HEK293 (cell line): ENCODE data around the gene ADAMTS9.

ENCODE experiments used
- CTCF ChIA-PET: fragments of 350-600 bp; formaldehyde crosslinking; extraction: SDS; loops from one replicate; lab custom pipeline; 2021; ENCODE audit warnings: antibody characterized with exemption; lab: Yijun Ruan, JAX
- POLR2A ChIA-PET: fragments of 300-600 bp; formaldehyde crosslinking; extraction: SDS; loops from one replicate; lab custom pipeline; 2020; ENCODE audit warnings: antibody characterized with exemption, inconsistent platforms; lab: Yijun Ruan, JAX
- H3K27ac ChIP-seq: fragments of 200-500 bp; sonication (Bioruptor generic); 2 replicates; pipeline ENCODE4 v1.5.1; 2014; ENCODE audit warnings: low read depth, low read length, control low read depth, inconsistent platforms; ENCODE audit errors: extremely low read depth
- H3K36me3 ChIP-seq, 2 experiments: fragments of 200-500 bp in 1 of 2; sonication (Bioruptor generic) in 1 of 2; 1 replicate in 1 of 2; 2 replicates in 1 of 2; pipeline ENCODE4 v1.5.1; 2014 to 2017; ENCODE audit warnings: inconsistent platforms in 2 of 2, low read length in 2 of 2; ENCODE audit not compliant: control insufficient read depth in 2 of 2, insufficient read depth in 1 of 2
- H3K4me1 ChIP-seq: fragments of 200-500 bp; sonication (Bioruptor generic); 2 replicates; pipeline ENCODE4 v1.5.1; 2014; ENCODE audit warnings: mild to moderate bottlenecking, low read length, inconsistent platforms; ENCODE audit not compliant: control insufficient read depth, insufficient read depth
- H3K4me3 ChIP-seq: 2 replicates; pipeline ENCODE4 v1.5.1; 2011; ENCODE audit warnings: low read depth, mild to moderate bottlenecking, control low read depth, low read length, moderate library complexity
- H3K9me3 ChIP-seq: fragments of 200-500 bp; sonication (Bioruptor generic); 2 replicates; pipeline ENCODE4 v1.5.1; 2014; ENCODE audit warnings: low read depth, low read length, inconsistent platforms; ENCODE audit not compliant: control insufficient read depth, insufficient read depth
- GLI4 ChIP-seq: fragments of 450-650 bp; formaldehyde crosslinking; IDR thresholded peaks from 2 replicates; pipeline ENCODE4 v1.5.1; 2016; ENCODE audit warnings: missing biosample characterization, missing genetic modification characterization
- KLF1 ChIP-seq: fragments of 450-650 bp; formaldehyde crosslinking; IDR thresholded peaks from 2 replicates; pipeline ENCODE4 v1.5.1; 2016; ENCODE audit warnings: missing biosample characterization, missing genetic modification characterization
- SCRT2 ChIP-seq: fragments of 450-650 bp; formaldehyde crosslinking; IDR thresholded peaks from 2 replicates; pipeline ENCODE4 v1.5.1; 2016; ENCODE audit warnings: missing biosample characterization, missing genetic modification characterization
- SETDB1 ChIP-seq: IDR thresholded peaks from one replicate; pipeline ENCODE4 v1.6.1; 2017; ENCODE audit warnings: mild to moderate bottlenecking, low read length, moderate library complexity, mixed read lengths; ENCODE audit not compliant: insufficient read length
- SP2 ChIP-seq: fragments of 450-650 bp; formaldehyde crosslinking; IDR thresholded peaks from 2 replicates; pipeline ENCODE4 v1.5.1; 2016; ENCODE audit warnings: missing biosample characterization, missing genetic modification characterization
- TCF7L2 ChIP-seq: IDR thresholded peaks from 2 replicates; pipeline ENCODE4 v1.6.1; 2011; ENCODE audit warnings: low read depth, mild to moderate bottlenecking, inconsistent platforms, low read length, moderate library complexity, borderline replicate concordance
- TRIM28 ChIP-seq: IDR thresholded peaks from 2 replicates; pipeline ENCODE4 v1.6.1; 2011; ENCODE audit warnings: low read length, control low read depth, borderline replicate concordance
- ZBTB1 ChIP-seq: fragments of 450-650 bp; formaldehyde crosslinking; IDR thresholded peaks from 2 replicates; pipeline ENCODE4 v1.5.1; 2016; ENCODE audit warnings: missing biosample characterization, missing genetic modification characterization
- ZFP3 ChIP-seq: fragments of 450-650 bp; formaldehyde crosslinking; IDR thresholded peaks from 2 replicates; pipeline ENCODE4 v1.5.1; 2016; ENCODE audit warnings: low read depth, missing biosample characterization, missing genetic modification characterization
- ZNF169 ChIP-seq: fragments of 450-650 bp; formaldehyde crosslinking; IDR thresholded peaks from 2 replicates; pipeline ENCODE4 v1.5.1; 2016; ENCODE audit warnings: missing biosample characterization, missing genetic modification characterization
- ZNF175 ChIP-seq: fragments of 450-650 bp; formaldehyde crosslinking; IDR thresholded peaks from 2 replicates; pipeline ENCODE4 v1.5.1; 2016; ENCODE audit warnings: missing biosample characterization, missing genetic modification characterization
- ZNF239 ChIP-seq: fragments of 450-650 bp; formaldehyde crosslinking; IDR thresholded peaks from 2 replicates; pipeline ENCODE4 v1.5.1; 2016; ENCODE audit warnings: missing biosample characterization, missing genetic modification characterization
- ZNF549 ChIP-seq: fragments of 450-650 bp; IDR thresholded peaks from 2 replicates; pipeline ENCODE4 v1.5.1; 2018; ENCODE audit warnings: missing biosample characterization, missing genetic modification characterization, mild to moderate bottlenecking, inconsistent platforms, moderate library complexity
- ZNF585B ChIP-seq: fragments of 450-650 bp; formaldehyde crosslinking; IDR thresholded peaks from 2 replicates; pipeline ENCODE4 v1.5.1; 2016; ENCODE audit warnings: missing biosample characterization, missing genetic modification characterization
- ZNF747 ChIP-seq: fragments of 450-650 bp; formaldehyde crosslinking; IDR thresholded peaks from 2 replicates; pipeline ENCODE4 v1.5.1; 2016; ENCODE audit warnings: missing biosample characterization, missing genetic modification characterization
- TF ChIP-seq, protein P1 (sequence below): fragments of 450-650 bp; formaldehyde crosslinking; IDR thresholded peaks from 2 replicates; pipeline ENCODE4 v1.5.1; 2016; ENCODE audit warnings: missing biosample characterization, missing genetic modification characterization
- TF ChIP-seq, protein P2 (sequence below): fragments of 450-650 bp; formaldehyde crosslinking; IDR thresholded peaks from 2 replicates; pipeline ENCODE4 v1.5.1; 2017; ENCODE audit warnings: missing biosample characterization, missing genetic modification characterization
- TF ChIP-seq, protein P3 (sequence below): fragments of 450-650 bp; formaldehyde crosslinking; IDR thresholded peaks from 2 replicates; pipeline ENCODE4 v1.5.1; 2017; ENCODE audit warnings: missing biosample characterization, mild to moderate bottlenecking, missing genetic modification characterization, moderate library complexity
- TF ChIP-seq, protein P4 (sequence below): fragments of 450-650 bp; formaldehyde crosslinking; IDR thresholded peaks from 2 replicates; pipeline ENCODE4 v1.5.1; 2016; ENCODE audit warnings: missing biosample characterization, missing genetic modification characterization, borderline replicate concordance

ADAMTS9 gene

DNA sequence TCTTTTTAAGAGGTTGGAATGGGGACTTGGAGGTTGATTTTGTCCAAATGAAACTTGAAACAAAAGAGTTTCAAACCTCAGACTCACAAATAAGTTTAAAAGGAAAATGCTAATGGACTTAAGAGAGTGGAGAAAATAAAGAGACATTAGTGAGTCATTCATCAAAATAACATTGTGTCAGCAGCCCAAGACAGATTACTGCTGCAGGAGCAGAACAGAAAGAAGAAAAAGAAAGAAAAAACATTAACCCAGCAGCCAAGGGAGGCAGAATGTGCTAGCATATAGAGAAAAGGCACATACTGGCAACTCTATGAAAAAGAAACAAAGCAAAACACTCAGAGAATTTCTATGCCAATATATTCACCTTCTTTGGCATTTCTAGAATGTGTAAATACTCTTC is 42.6 kb downstream of the ADAMTS9 start:
- no peak for TF ChIP-seq ZNF549
- TF ChIP-seq SCRT2 (tag by site-specific recombination): no peak
- Histone ChIP-seq H3K4me3 (no peak overlapping the region), H3K4me1 (peaks cover 4% of the 10 kb centered on the region), H3K9me3 (no peaks in the 10 kb centered on the region), H3K36me3 (no peaks in the 10 kb centered on the region), H3K27ac (no peak overlapping the region)
- ChIA-PET POLR2A (no interaction called here), CTCF (no interaction called here)

DNA sequence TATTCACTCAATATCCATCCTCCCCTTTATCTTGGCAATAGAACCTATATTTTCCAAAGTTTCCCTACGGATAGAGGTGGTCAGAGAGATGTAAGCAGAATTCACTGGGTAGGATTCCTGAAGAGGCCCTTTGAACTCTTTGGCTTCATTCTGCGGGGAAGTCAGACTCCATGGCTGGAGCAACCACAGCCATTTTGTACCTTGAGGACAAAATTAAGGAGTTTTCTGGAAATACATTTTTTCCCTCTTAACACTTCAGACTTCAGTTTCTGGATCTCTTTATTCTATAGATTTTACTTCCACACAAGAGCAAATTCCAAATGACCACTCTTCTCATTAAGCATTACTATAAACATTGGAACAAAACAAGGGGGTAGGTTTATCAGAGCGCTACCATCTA is 43.3 kb downstream of the ADAMTS9 start:
- no peaks in the 10 kb centered on the region; the same call in 1 of the 2 replicates for H3K4me1 ChIP-seq
- ChIA-PET POLR2A (no interaction called here), CTCF (no interaction called here)
- no peak overlapping the region for H3K27ac ChIP-seq
- no peaks in the 10 kb centered on the region for H3K36me3 ChIP-seq
- no peak for TF ChIP-seq SP2 (tag by site-specific recombination)
- TF ChIP-seq TCF7L2: no peak
- peak; percentile 50 for TF ChIP-seq SETDB1
- TF ChIP-seq ZNF239 (tag by site-specific recombination): no peak
- TF ChIP-seq, protein P1, sequence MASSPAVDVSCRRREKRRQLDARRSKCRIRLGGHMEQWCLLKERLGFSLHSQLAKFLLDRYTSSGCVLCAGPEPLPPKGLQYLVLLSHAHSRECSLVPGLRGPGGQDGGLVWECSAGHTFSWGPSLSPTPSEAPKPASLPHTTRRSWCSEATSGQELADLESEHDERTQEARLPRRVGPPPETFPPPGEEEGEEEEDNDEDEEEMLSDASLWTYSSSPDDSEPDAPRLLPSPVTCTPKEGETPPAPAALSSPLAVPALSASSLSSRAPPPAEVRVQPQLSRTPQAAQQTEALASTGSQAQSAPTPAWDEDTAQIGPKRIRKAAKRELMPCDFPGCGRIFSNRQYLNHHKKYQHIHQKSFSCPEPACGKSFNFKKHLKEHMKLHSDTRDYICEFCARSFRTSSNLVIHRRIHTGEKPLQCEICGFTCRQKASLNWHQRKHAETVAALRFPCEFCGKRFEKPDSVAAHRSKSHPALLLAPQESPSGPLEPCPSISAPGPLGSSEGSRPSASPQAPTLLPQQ (tag by site-specific recombination): no peak
- TF ChIP-seq, all 188 proteins: peak for 1
- H3K4me3 ChIP-seq: no peak overlapping the region
- no peaks in the 10 kb centered on the region for H3K9me3 ChIP-seq

DNA sequence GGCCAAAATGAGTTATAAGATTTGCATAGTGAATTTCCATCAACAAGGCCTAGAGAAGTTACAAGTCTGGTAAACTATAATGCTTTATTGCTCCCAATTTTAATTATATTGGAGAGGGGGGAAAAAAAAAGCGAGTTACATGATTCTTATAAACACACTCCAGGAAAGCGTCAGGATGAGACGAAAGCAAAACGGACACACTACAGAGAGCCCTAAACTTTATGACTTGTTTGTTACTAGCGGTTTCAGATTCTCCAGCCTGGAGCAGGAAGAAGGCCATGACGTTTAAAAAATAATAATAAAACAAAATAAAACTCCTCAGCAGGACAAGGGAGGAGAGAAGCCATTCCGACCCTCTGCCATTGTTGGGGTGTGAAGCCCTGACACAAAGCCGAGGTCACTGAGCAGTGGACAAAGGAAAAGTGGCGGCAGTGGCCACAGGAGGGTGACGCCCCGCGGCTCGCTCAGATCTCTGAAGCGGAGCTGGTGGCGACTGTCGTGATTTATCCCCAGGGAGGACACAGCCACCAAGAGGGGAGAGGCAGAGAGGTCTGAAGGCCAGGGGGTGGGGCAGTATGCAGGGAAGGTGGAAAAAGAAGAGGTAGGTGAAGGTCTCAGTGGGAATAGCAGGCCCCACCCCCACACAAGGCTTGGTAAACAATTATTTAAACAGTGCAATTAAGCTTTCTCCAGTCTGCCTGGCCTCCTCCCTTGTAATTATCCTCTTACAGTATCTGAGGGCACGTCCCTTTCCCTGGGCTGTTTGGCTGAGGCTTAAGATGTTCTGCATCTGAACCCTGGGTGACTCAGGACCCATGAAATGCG is 45.3 kb downstream of the ADAMTS9 start:
- ChIA-PET CTCF (no interaction called here), POLR2A (no interaction called here)
- Histone ChIP-seq H3K36me3 (no peaks in the 10 kb centered on the region), H3K27ac (no peak overlapping the region), H3K4me1 (no peaks in the 10 kb centered on the region), H3K4me3 (no peak overlapping the region), H3K9me3 (no peaks in the 10 kb centered on the region)
- TF ChIP-seq, protein P2, sequence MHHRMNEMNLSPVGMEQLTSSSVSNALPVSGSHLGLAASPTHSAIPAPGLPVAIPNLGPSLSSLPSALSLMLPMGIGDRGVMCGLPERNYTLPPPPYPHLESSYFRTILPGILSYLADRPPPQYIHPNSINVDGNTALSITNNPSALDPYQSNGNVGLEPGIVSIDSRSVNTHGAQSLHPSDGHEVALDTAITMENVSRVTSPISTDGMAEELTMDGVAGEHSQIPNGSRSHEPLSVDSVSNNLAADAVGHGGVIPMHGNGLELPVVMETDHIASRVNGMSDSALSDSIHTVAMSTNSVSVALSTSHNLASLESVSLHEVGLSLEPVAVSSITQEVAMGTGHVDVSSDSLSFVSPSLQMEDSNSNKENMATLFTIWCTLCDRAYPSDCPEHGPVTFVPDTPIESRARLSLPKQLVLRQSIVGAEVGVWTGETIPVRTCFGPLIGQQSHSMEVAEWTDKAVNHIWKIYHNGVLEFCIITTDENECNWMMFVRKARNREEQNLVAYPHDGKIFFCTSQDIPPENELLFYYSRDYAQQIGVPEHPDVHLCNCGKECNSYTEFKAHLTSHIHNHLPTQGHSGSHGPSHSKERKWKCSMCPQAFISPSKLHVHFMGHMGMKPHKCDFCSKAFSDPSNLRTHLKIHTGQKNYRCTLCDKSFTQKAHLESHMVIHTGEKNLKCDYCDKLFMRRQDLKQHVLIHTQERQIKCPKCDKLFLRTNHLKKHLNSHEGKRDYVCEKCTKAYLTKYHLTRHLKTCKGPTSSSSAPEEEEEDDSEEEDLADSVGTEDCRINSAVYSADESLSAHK (tag by site-specific recombination): no peak
- TF ChIP-seq ZFP3 (tag by site-specific recombination) (no peak), KLF1 (0 out of 2 replicates have a peak, but pooled peaks have one; percentile 17), ZNF747 (no peak), ZNF585B (tag by site-specific recombination) (no peak), ZBTB1 (no peak), GLI4 (tag by site-specific recombination) (no peak), ZNF175 (tag by site-specific recombination) (no peak), TCF7L2 (peak; percentile 88), ZNF169 (no peak), TRIM28 (0 out of 2 replicates have a peak, but pooled peaks have one; percentile 35)
- TF ChIP-seq, protein P3, sequence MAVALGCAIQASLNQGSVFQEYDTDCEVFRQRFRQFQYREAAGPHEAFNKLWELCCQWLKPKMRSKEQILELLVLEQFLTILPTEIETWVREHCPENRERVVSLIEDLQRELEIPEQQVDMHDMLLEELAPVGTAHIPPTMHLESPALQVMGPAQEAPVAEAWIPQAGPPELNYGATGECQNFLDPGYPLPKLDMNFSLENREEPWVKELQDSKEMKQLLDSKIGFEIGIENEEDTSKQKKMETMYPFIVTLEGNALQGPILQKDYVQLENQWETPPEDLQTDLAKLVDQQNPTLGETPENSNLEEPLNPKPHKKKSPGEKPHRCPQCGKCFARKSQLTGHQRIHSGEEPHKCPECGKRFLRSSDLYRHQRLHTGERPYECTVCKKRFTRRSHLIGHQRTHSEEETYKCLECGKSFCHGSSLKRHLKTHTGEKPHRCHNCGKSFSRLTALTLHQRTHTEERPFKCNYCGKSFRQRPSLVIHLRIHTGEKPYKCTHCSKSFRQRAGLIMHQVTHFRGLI (tag by site-specific recombination): no peak
- TF ChIP-seq, protein P4, sequence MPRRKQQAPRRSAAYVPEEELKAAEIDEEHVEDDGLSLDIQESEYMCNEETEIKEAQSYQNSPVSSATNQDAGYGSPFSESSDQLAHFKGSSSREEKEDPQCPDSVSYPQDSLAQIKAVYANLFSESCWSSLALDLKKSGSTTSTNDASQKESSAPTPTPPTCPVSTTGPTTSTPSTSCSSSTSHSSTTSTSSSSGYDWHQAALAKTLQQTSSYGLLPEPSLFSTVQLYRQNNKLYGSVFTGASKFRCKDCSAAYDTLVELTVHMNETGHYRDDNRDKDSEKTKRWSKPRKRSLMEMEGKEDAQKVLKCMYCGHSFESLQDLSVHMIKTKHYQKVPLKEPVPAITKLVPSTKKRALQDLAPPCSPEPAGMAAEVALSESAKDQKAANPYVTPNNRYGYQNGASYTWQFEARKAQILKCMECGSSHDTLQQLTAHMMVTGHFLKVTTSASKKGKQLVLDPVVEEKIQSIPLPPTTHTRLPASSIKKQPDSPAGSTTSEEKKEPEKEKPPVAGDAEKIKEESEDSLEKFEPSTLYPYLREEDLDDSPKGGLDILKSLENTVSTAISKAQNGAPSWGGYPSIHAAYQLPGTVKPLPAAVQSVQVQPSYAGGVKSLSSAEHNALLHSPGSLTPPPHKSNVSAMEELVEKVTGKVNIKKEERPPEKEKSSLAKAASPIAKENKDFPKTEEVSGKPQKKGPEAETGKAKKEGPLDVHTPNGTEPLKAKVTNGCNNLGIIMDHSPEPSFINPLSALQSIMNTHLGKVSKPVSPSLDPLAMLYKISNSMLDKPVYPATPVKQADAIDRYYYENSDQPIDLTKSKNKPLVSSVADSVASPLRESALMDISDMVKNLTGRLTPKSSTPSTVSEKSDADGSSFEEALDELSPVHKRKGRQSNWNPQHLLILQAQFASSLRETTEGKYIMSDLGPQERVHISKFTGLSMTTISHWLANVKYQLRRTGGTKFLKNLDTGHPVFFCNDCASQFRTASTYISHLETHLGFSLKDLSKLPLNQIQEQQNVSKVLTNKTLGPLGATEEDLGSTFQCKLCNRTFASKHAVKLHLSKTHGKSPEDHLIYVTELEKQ (tag by site-specific recombination): no peak
- TF ChIP-seq, protein P1 (tag by site-specific recombination): no peak
